CD4-positive, alpha-beta T cell treated with Interleukin-6 for 4 hours (primary cell): ENCODE measurements around the gene E2F4.

Experiments used
- DNase-seq: peaks from one replicate; pipeline ENCODE4 v3.0.0-alpha.2; 2020; ENCODE audit warnings: mixed read lengths

E2F4 gene, protein sequence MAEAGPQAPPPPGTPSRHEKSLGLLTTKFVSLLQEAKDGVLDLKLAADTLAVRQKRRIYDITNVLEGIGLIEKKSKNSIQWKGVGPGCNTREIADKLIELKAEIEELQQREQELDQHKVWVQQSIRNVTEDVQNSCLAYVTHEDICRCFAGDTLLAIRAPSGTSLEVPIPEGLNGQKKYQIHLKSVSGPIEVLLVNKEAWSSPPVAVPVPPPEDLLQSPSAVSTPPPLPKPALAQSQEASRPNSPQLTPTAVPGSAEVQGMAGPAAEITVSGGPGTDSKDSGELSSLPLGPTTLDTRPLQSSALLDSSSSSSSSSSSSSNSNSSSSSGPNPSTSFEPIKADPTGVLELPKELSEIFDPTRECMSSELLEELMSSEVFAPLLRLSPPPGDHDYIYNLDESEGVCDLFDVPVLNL

DNA sequence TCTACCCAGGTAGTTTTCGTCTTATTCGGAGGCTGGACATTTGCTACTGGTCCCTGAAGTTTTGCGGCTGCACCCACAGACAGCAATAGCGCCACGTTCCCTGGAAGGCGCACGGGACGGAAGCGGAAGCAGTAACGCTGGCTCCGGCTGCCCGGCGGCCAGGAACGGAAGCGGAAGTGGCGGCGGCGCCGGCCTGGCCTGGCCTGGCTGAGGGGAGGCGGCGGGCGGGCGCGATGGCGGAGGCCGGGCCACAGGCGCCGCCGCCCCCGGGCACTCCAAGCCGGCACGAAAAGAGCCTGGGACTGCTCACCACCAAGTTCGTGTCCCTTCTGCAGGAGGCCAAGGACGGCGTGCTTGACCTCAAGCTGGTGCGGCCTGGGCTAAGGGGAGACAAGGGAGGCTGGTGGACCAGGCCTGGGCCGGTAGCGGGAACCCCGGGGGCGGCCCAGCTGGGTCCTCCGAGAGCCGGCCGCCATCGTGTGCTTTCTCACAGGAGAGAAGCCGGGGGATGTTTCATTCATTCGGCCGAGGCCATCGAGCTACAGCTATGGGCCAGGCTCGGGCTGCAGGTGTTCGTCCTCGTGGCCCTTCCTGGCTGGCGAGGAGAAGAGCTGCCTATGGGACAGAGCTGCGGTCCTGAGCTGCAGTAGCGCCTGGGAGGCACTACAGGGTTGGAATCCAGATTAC is at the start of gene E2F4:
Gene E2F4, plus strand, starts transcription at position 161 of the 687 bp plus-strand sequence. Its CDS starts 73 bp downstream, at position 234.
- DNase-seq = peak; percentile 89

DNA sequence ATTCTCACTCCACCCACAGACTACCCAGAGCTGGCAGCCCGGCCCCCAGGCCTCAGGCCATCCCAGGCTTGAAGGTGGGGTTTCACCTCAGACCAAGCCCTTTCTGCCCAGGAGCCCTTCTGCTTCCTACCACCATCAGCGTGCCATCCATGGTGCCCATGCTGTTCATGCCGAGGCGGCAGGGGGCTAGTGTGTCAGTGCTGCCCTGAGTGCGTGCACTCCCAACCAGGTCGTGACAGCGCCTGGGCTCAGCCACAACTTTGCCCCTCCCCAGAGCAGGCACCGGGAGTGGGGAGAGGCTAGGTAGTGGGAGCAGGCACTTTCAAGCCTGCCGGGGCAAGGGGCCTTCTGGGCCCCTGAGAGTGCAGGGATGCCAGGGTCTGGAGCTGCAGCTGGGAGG is 49.6 kb upstream of the E2F4 start:
- DNase-seq = no peak

DNA sequence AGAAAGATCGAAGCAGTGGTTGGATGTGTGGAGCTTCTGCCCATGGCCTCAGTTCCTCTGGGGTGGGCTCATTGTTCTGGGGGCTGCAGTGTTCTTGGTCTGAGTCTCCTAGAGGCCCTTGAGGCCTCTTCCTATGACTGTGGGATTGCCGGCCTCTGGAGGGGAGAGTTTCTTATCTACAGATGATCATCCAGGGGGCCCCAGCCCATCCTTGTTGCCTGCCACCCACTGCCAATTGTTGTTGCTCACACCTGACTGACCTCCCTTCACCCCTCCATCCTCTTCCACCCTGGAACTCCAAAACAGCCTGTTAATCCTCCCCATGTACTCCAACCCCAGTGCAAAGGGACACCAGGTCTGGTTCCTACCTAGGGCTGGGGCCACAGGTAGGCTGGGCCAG is 47.0 kb upstream of the E2F4 start:
- no peak for DNase-seq

DNA sequence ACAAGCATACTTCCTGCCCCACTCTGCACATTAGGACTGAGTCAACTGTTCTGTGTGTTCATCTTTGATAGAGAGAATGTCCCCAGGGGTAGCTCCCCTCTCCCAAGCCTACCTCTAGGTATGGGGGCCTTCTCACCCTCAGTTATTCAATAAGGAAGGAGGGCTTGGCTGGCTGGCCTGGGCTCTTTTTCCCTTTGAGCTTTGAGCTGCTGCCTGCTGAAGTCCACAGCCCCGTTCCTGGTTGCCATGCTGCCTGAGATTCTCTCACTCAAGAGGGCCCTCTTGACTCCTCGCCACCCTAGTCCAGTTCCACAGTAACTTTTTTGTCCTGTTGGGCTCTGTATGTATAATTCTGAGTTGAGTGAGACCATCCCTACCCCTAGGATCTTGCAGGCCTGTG is 46.2 kb upstream of the E2F4 start:
- DNase-seq = no peak

DNA sequence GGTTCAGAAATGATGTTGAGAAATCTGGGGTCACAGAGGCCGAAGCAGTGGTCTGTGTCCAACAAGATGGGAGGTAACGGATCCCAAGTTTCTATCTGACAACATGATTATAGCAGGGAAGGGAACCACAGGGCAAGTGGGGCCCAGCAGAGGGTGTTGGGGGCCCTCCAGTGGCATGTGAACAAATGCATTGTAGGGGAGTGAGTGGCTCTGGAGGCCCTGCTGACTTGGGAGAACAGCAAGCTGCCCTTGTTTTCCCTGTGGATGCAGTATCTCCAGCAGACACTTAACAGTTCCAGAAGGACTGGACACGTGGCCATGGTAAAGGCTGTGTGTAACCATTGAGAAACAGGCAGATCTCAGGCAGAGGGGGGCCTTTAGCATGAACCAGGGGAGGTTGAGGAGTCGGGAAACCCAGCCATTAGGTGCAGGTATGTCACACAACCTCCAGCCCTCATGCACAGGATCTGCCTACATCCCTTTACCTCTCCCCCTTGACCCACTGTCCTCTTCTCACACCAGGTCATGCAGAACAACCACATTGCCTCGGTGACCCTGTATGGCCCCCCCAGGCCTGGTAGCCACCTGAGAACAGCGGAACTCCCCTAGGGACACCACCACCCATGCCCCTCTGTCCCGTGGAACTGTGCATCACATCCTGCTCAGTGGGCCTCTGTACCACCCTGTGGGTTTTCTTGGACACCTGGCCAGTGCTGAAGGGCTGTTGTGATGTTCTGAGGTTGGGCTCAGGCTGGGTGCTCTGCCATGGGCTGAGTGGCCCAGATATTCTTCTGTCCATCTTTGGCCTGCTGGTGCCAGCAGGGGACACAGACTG is 45.2 kb upstream of the E2F4 start:
- DNase-seq = no peak

DNA sequence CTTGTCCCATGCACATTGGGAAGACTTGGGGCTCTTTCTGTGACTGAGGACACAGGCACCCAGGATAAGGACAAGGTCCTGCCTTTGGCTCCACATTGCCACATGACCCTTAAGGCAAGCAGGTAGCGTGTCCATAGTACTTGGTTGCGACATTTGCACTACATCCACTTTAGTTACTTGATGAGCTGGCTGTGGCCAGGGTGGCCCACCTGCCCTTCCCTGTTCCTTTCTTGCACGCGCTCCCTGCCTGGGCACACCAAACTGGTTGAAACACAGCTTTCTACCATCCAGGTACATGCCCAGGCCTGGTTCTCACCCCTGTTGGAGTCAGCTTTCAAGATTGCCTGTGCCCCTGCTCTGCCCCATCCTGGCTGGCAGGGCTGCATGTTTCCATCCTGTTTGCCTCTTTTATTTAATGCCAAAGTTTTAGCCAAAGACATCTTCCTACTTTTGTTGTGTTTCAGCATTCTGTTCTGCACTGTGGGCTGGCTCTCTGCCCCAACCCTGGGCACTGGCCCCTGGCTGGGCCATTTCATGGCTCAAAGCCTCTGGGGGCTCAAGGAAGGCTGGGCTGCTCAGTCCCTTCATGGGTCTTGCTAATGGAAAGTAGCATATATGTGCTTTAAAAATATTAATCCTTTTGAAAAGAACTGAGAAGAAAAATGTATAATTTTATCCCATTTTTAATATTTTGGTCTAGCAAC is 44.4 kb upstream of the E2F4 start:
- DNase-seq = no peak

DNA sequence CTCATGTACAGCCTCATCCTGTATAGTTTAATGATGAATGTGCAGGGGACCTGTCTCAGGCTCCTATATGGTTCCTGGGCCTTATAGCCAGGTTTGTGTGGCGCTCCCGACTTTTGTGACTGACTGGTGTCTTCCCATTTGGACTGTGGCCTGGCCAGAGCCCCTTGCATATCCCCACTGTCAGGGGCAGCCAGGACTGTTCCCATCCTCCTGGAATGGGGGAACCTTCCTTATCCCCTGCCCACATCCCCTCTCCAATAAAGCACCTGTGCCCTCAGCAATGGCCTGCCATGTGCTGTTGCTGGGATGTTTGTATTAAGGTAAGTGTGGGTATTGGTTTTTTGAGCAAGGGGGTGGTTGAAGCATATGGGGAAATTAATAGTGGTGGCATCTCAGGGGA is 43.7 kb upstream of the E2F4 start:
- no peak for DNase-seq

DNA sequence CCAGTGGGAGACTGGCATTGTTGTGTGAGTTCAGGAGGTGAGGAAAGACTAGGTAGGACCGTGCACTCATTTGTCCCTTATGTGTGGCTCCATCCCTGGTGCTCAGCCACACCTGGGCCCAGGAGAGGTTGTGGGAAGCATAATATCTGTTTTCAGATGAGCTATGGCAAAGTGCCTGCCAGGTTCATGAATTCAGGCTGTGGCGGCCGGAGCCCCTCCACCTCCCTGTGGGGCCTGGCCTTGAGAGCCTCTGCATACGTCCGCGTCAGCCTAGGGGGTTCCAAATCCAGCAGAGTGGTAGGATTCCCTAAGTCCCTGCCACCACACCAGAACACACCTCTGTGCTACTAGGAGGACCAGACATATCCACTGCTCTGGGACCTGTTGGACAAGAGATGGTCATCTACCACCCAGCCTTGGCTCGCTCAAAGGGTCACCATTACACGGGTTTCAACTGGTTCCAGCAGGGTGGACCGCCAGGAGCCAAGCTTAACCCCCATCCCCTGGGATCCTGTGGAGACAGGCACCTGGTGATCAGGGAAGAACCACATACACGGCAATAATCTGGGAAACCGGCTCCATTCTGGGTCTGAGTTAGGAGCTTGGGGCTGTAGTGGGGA is 43.2 kb upstream of the E2F4 start:
- no peak for DNase-seq

DNA sequence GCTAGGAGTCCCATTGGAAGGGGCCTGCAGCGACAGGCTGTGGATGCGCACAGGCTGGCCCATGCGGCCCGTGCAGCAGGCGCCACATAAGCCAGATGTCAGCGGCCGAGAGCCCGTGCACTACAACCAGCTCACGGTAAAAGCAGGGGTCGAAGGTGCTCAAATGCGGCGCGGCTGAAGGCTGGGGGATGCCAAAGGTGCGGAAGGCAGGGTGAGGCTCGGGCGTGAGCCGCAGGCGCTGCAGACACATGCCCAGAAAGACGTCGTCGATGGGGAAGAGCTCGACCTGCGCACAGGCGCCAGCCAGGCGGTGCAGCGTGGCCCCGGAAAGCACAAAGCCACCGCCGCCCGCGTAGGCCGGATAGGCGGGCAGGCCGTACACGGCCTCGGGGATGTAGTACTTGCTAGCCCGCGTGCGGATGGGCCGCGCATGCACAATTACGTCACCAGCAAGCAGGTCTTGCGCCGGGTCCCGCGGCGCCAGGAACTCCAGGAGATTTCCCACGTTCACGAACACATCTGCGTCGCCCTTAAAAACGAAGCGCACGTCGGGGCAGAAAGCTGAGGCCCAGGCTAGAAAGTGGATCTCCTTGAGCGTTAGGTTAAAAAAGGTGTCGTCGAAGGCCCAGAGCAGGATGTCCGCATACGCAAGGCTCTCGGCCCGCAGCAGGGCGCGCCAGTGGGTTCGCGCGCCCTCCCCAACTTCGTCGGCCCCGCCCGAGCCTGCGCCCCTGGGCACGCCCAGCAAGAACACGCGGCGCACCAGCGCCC is 42.5 kb upstream of the E2F4 start:
- peak; percentile 24 for DNase-seq

DNA sequence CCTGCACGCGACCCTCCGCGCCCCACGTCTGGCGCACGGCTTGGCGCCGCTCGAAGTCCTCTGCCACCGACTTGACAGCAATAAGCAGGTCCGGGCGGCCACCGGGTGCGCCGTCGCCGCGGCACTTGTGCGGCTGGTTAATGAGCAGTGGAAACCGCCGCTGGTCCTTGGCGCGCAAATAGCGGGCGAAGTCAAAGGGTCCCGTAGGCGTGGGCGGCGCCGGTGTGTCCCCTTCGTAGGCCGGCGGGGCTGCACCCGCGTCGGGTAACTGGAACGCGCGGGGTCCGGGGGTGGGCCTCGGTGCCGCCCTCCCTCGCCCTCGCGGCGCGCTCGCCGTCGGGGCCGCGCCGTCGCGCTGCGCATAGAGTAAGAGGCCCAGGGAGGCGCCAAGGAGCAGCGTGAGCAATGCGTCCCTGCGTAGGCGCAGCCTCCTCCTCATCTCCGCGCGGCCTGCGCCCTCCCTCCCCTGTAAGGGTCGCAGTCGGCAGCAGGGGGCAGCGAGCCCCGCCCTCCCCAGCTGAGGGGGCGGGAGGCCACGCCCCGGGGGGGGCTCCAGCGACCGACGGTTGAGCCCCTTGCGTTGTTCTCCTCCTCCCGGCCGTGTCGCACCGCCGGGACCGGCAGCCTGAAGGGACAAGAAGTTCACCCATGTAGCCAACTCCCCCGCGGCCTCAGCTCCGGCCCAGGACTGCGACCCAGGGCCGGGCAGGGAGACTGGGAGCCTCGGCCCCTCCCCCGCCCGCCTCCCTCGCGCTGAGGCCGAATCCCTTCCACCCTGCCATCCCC is 41.7 kb upstream of the E2F4 start:
- DNase-seq = peak; percentile 45

DNA sequence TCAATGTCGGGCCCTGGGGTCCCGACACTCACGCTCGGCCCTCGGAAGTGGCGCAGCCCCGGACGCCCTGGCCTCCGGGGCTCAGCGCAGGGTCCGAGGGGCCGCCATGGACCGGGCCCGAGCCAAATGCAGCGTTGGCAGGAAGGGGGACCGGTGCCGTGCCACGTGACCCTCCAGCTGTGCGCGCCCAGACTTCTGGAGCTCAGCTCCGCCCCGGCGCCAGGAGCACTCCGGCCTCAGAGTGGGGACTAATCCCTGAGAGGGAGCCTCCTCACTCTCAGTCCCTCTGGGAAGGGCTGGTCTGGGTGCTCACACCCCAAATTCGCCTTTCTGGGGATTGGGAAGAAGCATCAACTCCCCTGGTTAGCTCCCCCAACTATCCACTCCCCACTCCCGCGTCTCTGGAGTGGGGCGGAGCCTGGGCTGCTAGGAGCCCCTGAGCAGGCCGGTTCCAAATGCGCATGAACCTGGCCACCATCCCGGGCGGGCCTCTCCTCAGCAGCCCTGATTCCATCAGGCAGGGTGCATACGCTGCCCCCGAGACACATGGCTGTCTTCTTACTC is 41.0 kb upstream of the E2F4 start, which contains the start of gene B3GNT9:
Gene B3GNT9, minus strand, starts transcription at position 166 of the 564 bp plus-strand sequence. CDS start 513 bp downstream, outside the sequence.
- peak; percentile 51 for DNase-seq

DNA sequence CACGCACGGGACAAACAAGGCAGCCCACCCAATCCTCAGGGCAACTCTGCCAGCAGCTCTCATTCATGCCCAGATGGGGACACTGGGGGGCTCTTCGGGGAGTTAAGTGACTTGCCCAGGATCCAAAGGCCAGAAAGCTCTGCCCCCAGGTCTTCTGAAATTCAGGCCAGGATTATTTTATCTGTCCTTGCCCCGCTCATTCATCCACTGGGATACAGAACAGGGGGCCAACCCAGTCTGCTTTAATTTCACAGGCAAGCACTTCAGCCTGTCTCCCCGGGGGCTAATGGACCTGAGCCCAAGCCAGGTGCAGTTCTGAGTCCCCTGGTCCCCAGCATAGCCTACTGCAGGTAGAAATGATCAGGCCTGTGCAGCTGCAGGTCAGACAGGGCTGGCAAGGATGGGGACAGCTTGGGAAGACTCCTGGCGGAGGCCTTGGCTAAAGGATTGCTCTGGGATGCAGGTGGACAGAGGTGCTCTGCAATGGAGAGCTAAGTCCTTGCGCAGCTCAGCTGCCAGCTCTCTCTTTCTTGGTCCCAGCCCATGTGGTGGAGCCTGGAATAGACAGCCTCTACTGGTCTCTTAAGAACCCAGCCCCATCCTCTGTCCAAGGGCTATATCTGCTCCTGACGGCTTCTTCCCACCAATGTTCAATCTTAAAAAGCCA is 40.4 kb upstream of the E2F4 start:
- DNase-seq = no peak

DNA sequence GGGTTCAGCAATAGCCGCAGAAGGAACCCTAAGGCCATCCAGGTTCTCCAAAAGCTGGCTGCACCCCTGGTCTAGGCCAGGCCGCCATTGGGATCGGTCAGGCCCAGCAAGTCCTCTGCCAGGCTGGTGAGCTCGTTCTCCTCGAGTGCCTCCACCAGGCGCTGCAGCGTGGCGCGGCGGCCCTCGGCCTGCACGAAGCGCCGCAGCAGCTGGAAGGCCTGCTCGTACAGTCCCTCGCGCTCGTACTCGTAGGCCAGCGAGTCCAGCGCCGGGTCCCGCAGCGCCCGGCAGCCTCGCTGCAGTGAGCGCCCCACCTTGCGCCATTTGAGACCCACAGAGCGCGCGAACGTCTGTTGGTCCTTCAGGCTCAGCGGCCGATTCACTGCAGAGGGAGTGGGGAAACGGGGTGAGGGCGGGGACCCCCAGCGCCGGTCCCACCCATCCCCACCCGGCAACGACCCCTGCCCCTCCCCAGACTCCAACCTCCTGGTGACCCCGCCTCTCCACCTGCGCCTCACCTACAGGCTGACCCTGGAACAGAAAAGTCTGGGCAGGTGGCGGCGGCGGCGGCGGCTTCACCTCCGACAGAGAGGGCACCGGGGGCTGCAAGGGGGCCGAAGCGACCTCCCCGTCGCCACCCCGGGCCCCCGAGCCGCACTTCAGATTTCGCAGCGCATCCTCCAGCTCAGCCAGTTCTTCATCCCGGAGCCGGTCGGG is 37.2 kb upstream of the E2F4 start:
- DNase-seq = no peak

DNA sequence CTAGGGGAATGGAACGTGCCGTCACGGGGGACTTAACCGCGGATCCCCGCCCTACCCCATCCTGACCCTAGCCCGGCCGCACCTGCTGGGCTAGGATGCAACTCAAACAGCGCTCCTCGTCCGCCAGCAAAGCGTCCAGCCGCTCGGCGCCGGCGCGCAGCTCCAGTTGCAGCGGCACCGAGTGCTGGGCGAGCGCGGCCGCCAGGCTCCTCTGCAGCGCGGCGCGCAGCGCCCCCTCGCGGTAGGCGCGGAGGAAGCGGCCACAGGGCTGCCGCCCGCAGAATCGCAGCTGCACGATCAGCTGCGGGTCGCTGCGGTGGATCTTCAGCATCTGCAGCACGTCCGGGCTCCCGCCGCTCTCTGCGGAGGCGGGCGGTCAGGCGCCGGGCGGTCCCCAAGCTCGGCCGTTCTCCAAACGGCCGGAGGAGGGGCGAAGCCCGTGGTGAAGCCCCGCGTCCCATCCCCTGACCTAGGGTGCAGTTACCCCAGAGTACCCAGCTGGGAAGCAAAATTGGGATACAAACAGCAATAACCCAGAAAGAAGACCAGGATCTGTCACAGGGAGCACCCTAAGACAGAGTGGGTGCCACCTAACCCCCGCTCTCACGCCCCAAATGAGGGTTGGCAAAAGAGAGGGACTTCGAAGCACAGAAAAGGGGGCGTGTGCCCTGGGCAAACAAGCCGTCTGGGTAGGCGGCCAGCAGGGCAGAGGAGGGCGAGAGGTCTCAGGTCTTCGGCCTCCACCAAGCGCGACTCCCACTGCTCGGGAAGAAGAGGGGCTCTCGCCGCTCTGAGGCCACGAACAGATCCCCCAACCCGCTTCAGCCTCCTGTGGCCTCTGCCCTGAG is 36.4 kb upstream of the E2F4 start:
- peak; percentile 82 for DNase-seq

DNA sequence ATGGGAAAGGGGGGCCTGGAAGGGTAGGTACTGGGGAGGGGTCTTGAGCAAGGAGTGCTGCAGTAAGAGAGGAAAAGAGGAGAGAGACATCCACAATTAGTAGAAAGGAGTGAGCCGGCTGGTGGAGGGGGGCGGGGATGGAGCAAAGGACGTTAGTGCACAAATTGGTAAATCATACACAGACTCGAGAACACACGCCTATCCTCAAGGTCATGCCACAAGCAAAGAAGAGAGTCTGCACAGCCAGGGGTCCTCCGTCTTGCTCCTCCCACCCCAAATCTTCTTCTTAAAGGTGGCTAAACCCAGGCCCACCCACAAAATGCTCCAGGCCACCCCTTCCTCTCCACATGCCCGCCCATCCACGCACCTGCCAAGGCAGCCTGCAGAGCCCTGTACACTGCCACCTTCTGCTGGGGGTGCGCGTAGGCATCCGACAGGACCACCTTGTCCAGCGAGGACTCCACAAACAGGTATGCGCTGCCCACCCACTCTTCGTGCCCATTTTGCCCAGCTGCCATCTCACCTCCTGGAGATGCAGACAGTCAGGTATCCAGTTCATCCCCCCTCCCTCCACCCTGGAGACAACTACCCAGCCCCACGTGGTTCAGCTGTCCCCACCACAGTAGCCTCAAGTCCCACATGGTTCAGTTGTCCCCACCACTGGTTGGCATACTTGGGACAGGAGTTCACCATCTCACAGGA is 35.7 kb upstream of the E2F4 start:
- DNase-seq = no peak

DNA sequence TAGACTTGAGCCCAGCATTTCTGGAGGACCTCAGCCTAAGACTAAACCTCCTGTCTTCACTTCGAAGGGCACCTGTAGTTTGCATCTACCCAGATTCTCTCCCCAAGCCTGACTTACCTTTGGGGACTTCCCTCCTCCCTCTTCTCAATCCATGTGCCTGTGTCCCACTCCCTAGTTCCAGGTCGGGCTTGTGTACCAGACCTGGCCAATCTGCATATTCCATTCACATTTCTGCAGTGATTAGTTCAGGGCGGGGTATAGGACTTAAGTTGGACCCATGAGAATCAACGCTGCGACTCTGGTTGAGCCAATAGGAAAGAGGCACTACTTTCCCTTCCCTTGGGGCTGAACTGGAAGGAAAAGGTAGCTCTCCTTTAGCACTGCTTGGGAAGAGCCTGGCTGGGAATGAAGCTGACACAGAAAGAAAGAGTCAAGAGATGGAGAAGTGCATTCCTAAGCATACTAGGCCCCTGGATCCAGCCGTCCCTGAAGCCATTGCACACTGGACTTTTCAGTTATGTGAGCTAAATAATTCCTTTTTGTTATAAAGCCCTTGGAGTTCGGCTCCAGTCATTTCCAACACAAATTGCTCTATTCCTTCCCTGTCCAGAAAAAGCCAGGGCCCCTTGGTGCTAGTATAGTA is 34.7 kb upstream of the E2F4 start:
- DNase-seq = no peak
